Transverse colon (tissue), 4 donors: ENCODE results near the gene FAM187B.

Source experiments
- CTCF ChIP-seq, 5 experiments: fragments of 200-600 bp in 3 of 5; fragments of 450-650 bp in 2 of 5; sonication (generic) in 3 of 5; IDR thresholded peaks; 1 replicate in 2 of 5; 2 replicates in 3 of 5; pipeline ENCODE4 v1.5.1; 2016 to 2017; ENCODE audit warnings: antibody characterized with exemption in 5 of 5, inconsistent platforms in 3 of 5, mild to moderate bottlenecking in 2 of 5, moderate library complexity in 1 of 5
- POLR2A ChIP-seq: fragments of 450-650 bp; IDR thresholded peaks from one replicate; pipeline ENCODE4 v1.6.1; 2016; ENCODE audit warnings: antibody characterized with exemption, mild to moderate bottlenecking, moderate library complexity
- POLR2AphosphoS5 ChIP-seq, 3 donors: sonication (generic); formaldehyde crosslinking; IDR thresholded peaks; one replicate each; pipeline ENCODE4 v1.6.1; 2016; ENCODE audit warnings: antibody characterized with exemption in 3 of 3

- no peak for TF ChIP-seq POLR2AphosphoS5 (IDR thresholded peaks at IDR 0.05)
- no peak for TF ChIP-seq CTCF (IDR thresholded peaks at IDR 0.05)
- no peak for TF ChIP-seq POLR2A
Measured at GRCh38 chr19:35184267-35184666, 44.3 kb downstream of the FAM187B start.
